Stimulated activated CD8-positive, alpha-beta memory T cell treated with anti-CD3 and anti-CD28 coated beads, Interleukin-15, amount 100 ng/mL, for 24 hours (primary cell): ENCODE data around the gene B3GNT8.
"Not testable (repeated sequence)": the region's sequence is repeated elsewhere in the genome, so short reads cannot be mapped to it uniquely, and the experiment has no call there.

ENCODE experiments used
- DNase-seq: peaks from one replicate; pipeline ENCODE4 v3.0.0-alpha.2; 2020; ENCODE audit warnings: low read depth

The B3GNT8 gene

GRCh38 chr19:41384351-41384750, 42.8 kb downstream of the B3GNT8 start:
- DNase-seq = no peak

GRCh38 chr19:41381536-41381935, 45.6 kb downstream of the B3GNT8 start:
- DNase-seq = not testable (repeated sequence)

- DNase-seq = no peak
These were observed 49.0 kb downstream of the B3GNT8 start for GRCh38 chr19:41377977-41378709.

- DNase-seq = no peak
These were observed 50.2 kb downstream of the B3GNT8 start for GRCh38 chr19:41376998-41377365.

- DNase-seq = no peak
These were observed 50.8 kb downstream of the B3GNT8 start, which contains the start of gene TMEM91 for GRCh38 chr19:41376241-41376997. TSS of gene TMEM91 (plus strand) at chr19:41376533. CDS start at chr19:41378310, 1,777 bp downstream.
